Calu3 (cell line): ENCODE data around the gene WDFY2. TPM values are rescaled to one million over a fixed set of nuclear protein-coding genes. Genes with fewer than 3 reads are reported as not detected.
A peak's percentile ranks its signal among the peaks of the same experiment; 100 is the strongest.

Experiments
- BruUV-seq: library from RNA; stranded (reverse); fragments of 400-500 nt; replicated peaks from 2 replicates; lab custom pipeline; 2021; lab: Mats Ljungman, UMichigan
- CTCF ChIA-PET: fragments of 300-600 bp; sonication (Branson Sonifier 250); formaldehyde crosslinking; loops from one replicate; lab custom pipeline; 2022; ENCODE audit warnings: antibody characterized with exemption; lab: Charles Lee
- DNase-seq: peaks from one replicate; pipeline ENCODE4 v3.0.0; 2022
- H3K27ac Mint-ChIP-seq: one replicate; pipeline ENCODE4 v1.8.0; 2022; ENCODE audit warnings: mixed read lengths; ENCODE audit not compliant: unreplicated experiment
- H3K27me3 Mint-ChIP-seq: one replicate; pipeline ENCODE4 v1.8.0; 2022; ENCODE audit warnings: mixed read lengths; ENCODE audit not compliant: unreplicated experiment
- H3K36me3 Mint-ChIP-seq: one replicate; pipeline ENCODE4 v1.8.0; 2022; ENCODE audit warnings: mild to moderate bottlenecking, moderate library complexity, mixed read lengths; ENCODE audit not compliant: insufficient read depth, unreplicated experiment
- H3K4me1 Mint-ChIP-seq: one replicate; pipeline ENCODE4 v1.8.0; 2022; ENCODE audit warnings: mild to moderate bottlenecking, low read depth, mixed read lengths; ENCODE audit not compliant: unreplicated experiment
- H3K4me3 Mint-ChIP-seq: one replicate; pipeline ENCODE4 v1.8.0; 2022; ENCODE audit warnings: mild to moderate bottlenecking, low read depth, moderate library complexity, mixed read lengths; ENCODE audit not compliant: unreplicated experiment
- H3K9me3 Mint-ChIP-seq: one replicate; pipeline ENCODE4 v1.8.0; 2022; ENCODE audit warnings: low read depth, mixed read lengths; ENCODE audit not compliant: unreplicated experiment
- CTCF ChIP-seq: fragments of 200-600 bp; IDR thresholded peaks from one replicate; pipeline ENCODE4 v1.8.0; 2022; ENCODE audit warnings: antibody characterized with exemption; ENCODE audit not compliant: unreplicated experiment
- intact Hi-C: fragments of 100-400 bp; cut with micrococcal nuclease; formaldehyde crosslinking; loops from one replicate; pipeline ENCODE4 v1.10.0; 2022; ENCODE audit not compliant: unreplicated experiment
- total RNA-seq: library from RNA; stranded (reverse); gene quantifications from 2 replicates; pipeline ENCODE4 v1.2.3, GENCODE V29; 2022

The WDFY2 gene
- total RNA-seq, 1 experiment from 2014 or later, result 5.9 TPM

GRCh38 chr13:51581148-51581820, 3.0 kb upstream of the WDFY2 start:
- no peak for TF ChIP-seq CTCF
- no peak for DNase-seq
- peaks cover 19% of the 10 kb centered on the region for H3K36me3 Mint-ChIP-seq
- H3K9me3 Mint-ChIP-seq, result peaks cover 5% of the 10 kb centered on the region
- intact Hi-C loops, result loop anchor here (10.0 kb wide), 1 partner anchor 214 kb away; no protein-coding TSS in a partner anchor
- no peaks in the 10 kb centered on the region for H3K27me3 Mint-ChIP-seq
- no peak overlapping the region for H3K4me3 Mint-ChIP-seq
- BruUV-seq, result no TSS peak
- CTCF ChIA-PET, result interaction anchor here (0.9 kb wide), 1 partner anchor 221 kb away, joined by 3 read pairs; no protein-coding TSS in a partner anchor
- H3K27ac Mint-ChIP-seq, result no peak overlapping the region
- peaks cover 13% of the 10 kb centered on the region for H3K4me1 Mint-ChIP-seq

GRCh38 chr13:51583469-51583874, 790 bp upstream of the WDFY2 start:
- Mint-ChIP-seq H3K27me3 (no peaks in the 10 kb centered on the region), H3K36me3 (peaks cover 19% of the 10 kb centered on the region), H3K4me1 (peaks cover 8% of the 10 kb centered on the region), H3K9me3 (peaks cover 5% of the 10 kb centered on the region), H3K4me3 (peak overlapping the region; percentile 84), H3K27ac (peak overlapping the region; percentile 60)
- no peak for TF ChIP-seq CTCF
- CTCF ChIA-PET, result no interaction called here
- intact Hi-C loops, result loop anchor here (10.0 kb wide), 1 partner anchor 211 kb away; no protein-coding TSS in a partner anchor
- DNase-seq, result no peak
- BruUV-seq, result no TSS peak

GRCh38 chr13:51584731-51585672, 740 bp downstream of the WDFY2 start:
- H3K27ac Mint-ChIP-seq, result peak overlapping the region; percentile 60
- DNase-seq, result peak; percentile 51
- no peak for TF ChIP-seq CTCF
- H3K9me3 Mint-ChIP-seq, result no peaks in the 10 kb centered on the region
- peak overlapping the region; percentile 84 for H3K4me3 Mint-ChIP-seq
- no TSS peak for BruUV-seq
- no peaks in the 10 kb centered on the region for H3K27me3 Mint-ChIP-seq
- intact Hi-C loops, result loop anchor here (2.0 to 10.0 kb wide), 2 partner anchors 144 to 210 kb away; no protein-coding TSS in a partner anchor
- H3K36me3 Mint-ChIP-seq, result peaks cover 19% of the 10 kb centered on the region
- CTCF ChIA-PET, result no interaction called here
- H3K4me1 Mint-ChIP-seq, result peaks cover 13% of the 10 kb centered on the region

GRCh38 chr13:51585696-51586095, 1.4 kb downstream of the WDFY2 start:
- TSS peak; percentile 44 for BruUV-seq
- Mint-ChIP-seq H3K4me1 (peaks cover 13% of the 10 kb centered on the region), H3K27ac (no peak overlapping the region), H3K36me3 (peaks cover 19% of the 10 kb centered on the region), H3K4me3 (peak overlapping the region; percentile 84), H3K27me3 (no peaks in the 10 kb centered on the region), H3K9me3 (no peaks in the 10 kb centered on the region)
- DNase-seq, result no peak
- intact Hi-C loops, result loop anchor here (2.0 to 10.0 kb wide), 2 partner anchors 143 to 209 kb away; no protein-coding TSS in a partner anchor
- TF ChIP-seq CTCF, result no peak
- CTCF ChIA-PET, result no interaction called here
